H1 (cell line): ENCODE results near the gene FBXL12. TPM values are rescaled to one million over a fixed set of nuclear protein-coding genes. Genes with fewer than 3 reads are reported as not detected.

Source experiments
- CTCF ChIA-PET: fragments of 300-600 bp; sonication (Branson Sonifier 250); formaldehyde crosslinking; loops from one replicate; lab custom pipeline; 2021; ENCODE audit not compliant: partially characterized antibody; lab: Charles Lee
- POLR2A ChIA-PET: fragments of 300-600 bp; sonication (Branson Sonifier 250); formaldehyde crosslinking; loops from one replicate; lab custom pipeline; 2021; ENCODE audit warnings: inconsistent platforms; ENCODE audit not compliant: partially characterized antibody; lab: Charles Lee
- DNase-seq, 2 experiments: peaks; one replicate each; pipeline versions ENCODE4 v3.0.0 to v3.0.0-alpha.2; 2010 to 2022; ENCODE audit warnings: low spot score in 2 of 2, low read depth in 1 of 2, mixed read lengths in 1 of 2
- FAIRE-seq: peaks from 2 replicates; lab custom pipeline; 2011; peaks lifted over from hg19 to GRCh38; lab: Jason Lieb, UNC
- H2AFZ ChIP-seq: 2 replicates; pipeline ENCODE4 v1.8.1; 2012; ENCODE audit warnings: low read length, inconsistent platforms
- H2AK5ac ChIP-seq: 2 replicates; pipeline ENCODE4 v1.6.1; 2013; ENCODE audit warnings: low read depth, low read length
- H2BK120ac ChIP-seq: replicated peaks from 2 replicates; pipeline ENCODE3; 2013; ENCODE audit warnings: low read depth, low read length, inconsistent platforms
- H2BK12ac ChIP-seq: 2 replicates; pipeline ENCODE4 v1.6.1; 2013; ENCODE audit warnings: low read depth, low read length
- H2BK15ac ChIP-seq: 2 replicates; pipeline ENCODE4 v1.6.1; 2013; ENCODE audit warnings: low read length
- H2BK20ac ChIP-seq: 2 replicates; pipeline ENCODE4 v1.6.1; 2013; ENCODE audit warnings: low read length
- H2BK5ac ChIP-seq: 2 replicates; pipeline ENCODE4 v1.6.1; 2013; ENCODE audit warnings: low read depth, low read length
- H3K14ac ChIP-seq: 2 replicates; pipeline ENCODE4 v1.6.1; 2013; ENCODE audit warnings: inconsistent platforms; ENCODE audit not compliant: insufficient read length
- H3K18ac ChIP-seq: 2 replicates; pipeline ENCODE4 v1.6.1; 2013; ENCODE audit warnings: low read length; ENCODE audit errors: extremely low read depth
- H3K23ac ChIP-seq: 2 replicates; pipeline ENCODE4 v1.6.1; 2013; ENCODE audit warnings: inconsistent platforms; ENCODE audit not compliant: insufficient read length
- H3K23me2 ChIP-seq: 2 replicates; pipeline ENCODE4 v1.6.1; 2013; ENCODE audit warnings: low read depth, low read length
- H3K27ac ChIP-seq: 2 replicates; pipeline ENCODE4 v1.6.1; 2011; ENCODE audit warnings: low read depth, low read length, inconsistent platforms
- H3K27me3 ChIP-seq, 4 experiments: replicated peaks in 1 of 4; 1 replicate in 1 of 4; 2 replicates in 3 of 4; pipeline versions ENCODE4 v1.6.1 to v1.8.1; 2011 to 2013; ENCODE audit warnings: low read length in 3 of 4, mild to moderate bottlenecking in 3 of 4, inconsistent platforms in 2 of 4, mixed read lengths in 2 of 4, moderate library complexity in 1 of 4; ENCODE audit not compliant: control insufficient read depth in 3 of 4, insufficient read depth in 3 of 4; ENCODE audit errors: extremely low read depth in 1 of 4
- H3K36me3 ChIP-seq, 4 experiments: 2 replicates each; pipeline versions ENCODE4 v1.6.1 to v1.8.1; 2011 to 2013; ENCODE audit warnings: mild to moderate bottlenecking in 4 of 4, low read length in 3 of 4, moderate library complexity in 2 of 4, control low read depth in 1 of 4, inconsistent platforms in 1 of 4; ENCODE audit not compliant: insufficient read depth in 4 of 4, control insufficient read depth in 2 of 4
- H3K4ac ChIP-seq: replicated peaks from 2 replicates; pipeline ENCODE3; 2013; ENCODE audit warnings: low read length, low read depth, mixed read lengths, inconsistent platforms; ENCODE audit not compliant: insufficient read length
- H3K4me1 ChIP-seq, 4 experiments: replicated peaks in 1 of 4; 1 replicate in 1 of 4; 2 replicates in 3 of 4; pipeline versions ENCODE4 v1.6.1 to v1.8.1; 2011 to 2013; ENCODE audit warnings: low read length in 3 of 4, inconsistent platforms in 2 of 4, mixed read lengths in 1 of 4; ENCODE audit not compliant: insufficient read depth in 4 of 4, control insufficient read depth in 3 of 4
- H3K4me2 ChIP-seq, 2 experiments: 2 replicates each; pipeline versions ENCODE4 v1.6.1 to v1.8.1; 2011 to 2013; ENCODE audit warnings: low read depth in 2 of 2, low read length in 2 of 2, control low read depth in 1 of 2, inconsistent platforms in 1 of 2, mild to moderate bottlenecking in 1 of 2; ENCODE audit not compliant: insufficient read depth in 1 of 2
- H3K4me3 ChIP-seq, 4 experiments: fragments of 200-600, 300-600 bp in 1 of 4; sonication (generic), shearing (Covaris generic), sonication (Bioruptor Twin) in 1 of 4; 2 replicates each; pipeline versions ENCODE4 v1.5.1 to v1.8.1; 2011 to 2016; ENCODE audit warnings: low read length in 4 of 4, low read depth in 3 of 4, control low read depth in 2 of 4, inconsistent platforms in 2 of 4, mild to moderate bottlenecking in 2 of 4, mixed read lengths in 1 of 4, moderate library complexity in 1 of 4; ENCODE audit not compliant: insufficient read depth in 2 of 4; ENCODE audit errors: extremely low read depth in 1 of 4
- H3K56ac ChIP-seq: replicated peaks from 2 replicates; pipeline ENCODE3; 2013; ENCODE audit warnings: low read depth, mild to moderate bottlenecking, mixed read lengths, low read length, inconsistent platforms; ENCODE audit not compliant: insufficient read length
- H3K79me1 ChIP-seq: 2 replicates; pipeline ENCODE4 v1.6.1; 2013; ENCODE audit warnings: low read depth, low read length, control low read depth
- H3K79me2 ChIP-seq, 2 experiments: 2 replicates each; pipeline versions ENCODE4 v1.6.1 to v1.8.1; 2012 to 2013; ENCODE audit warnings: low read length in 2 of 2, mild to moderate bottlenecking in 2 of 2, inconsistent platforms in 1 of 2; ENCODE audit not compliant: insufficient read depth in 2 of 2, control insufficient read depth in 1 of 2
- H3K9ac ChIP-seq, 4 experiments: replicated peaks in 1 of 4; 1 replicate in 1 of 4; 2 replicates in 3 of 4; pipeline versions ENCODE4 v1.6.1 to v1.8.1; 2011 to 2013; ENCODE audit warnings: low read depth in 3 of 4, low read length in 3 of 4, control low read depth in 2 of 4, mild to moderate bottlenecking in 2 of 4, moderate library complexity in 2 of 4, inconsistent platforms in 1 of 4; ENCODE audit errors: extremely low read depth in 1 of 4
- H3K9me3 ChIP-seq, 2 experiments: 2 replicates each; pipeline versions ENCODE4 v1.6.1 to v1.8.1; 2012 to 2013; ENCODE audit warnings: mild to moderate bottlenecking in 2 of 2, moderate library complexity in 2 of 2, control low read depth in 1 of 2, inconsistent platforms in 1 of 2, low read depth in 1 of 2, low read length in 1 of 2, mixed read lengths in 1 of 2; ENCODE audit not compliant: insufficient read depth in 2 of 2
- H4K20me1 ChIP-seq, 2 experiments: replicated peaks in 1 of 2; 2 replicates each; pipeline versions ENCODE3 to v1.8.1; 2011 to 2013; ENCODE audit warnings: inconsistent platforms in 2 of 2, low read length in 2 of 2, mild to moderate bottlenecking in 1 of 2; ENCODE audit not compliant: insufficient read depth in 2 of 2, control insufficient read depth in 1 of 2
- H4K5ac ChIP-seq: 2 replicates; pipeline ENCODE4 v1.6.1; 2013; ENCODE audit warnings: low read length, low read depth, mixed read lengths, inconsistent platforms; ENCODE audit not compliant: insufficient read length
- H4K8ac ChIP-seq: 2 replicates; pipeline ENCODE4 v1.8.0; 2013; ENCODE audit warnings: mild to moderate bottlenecking, moderate library complexity, low read length, inconsistent platforms; ENCODE audit not compliant: insufficient read depth; ENCODE audit errors: extremely low read depth
- H4K91ac ChIP-seq: replicated peaks from 2 replicates; pipeline ENCODE3; 2013; ENCODE audit warnings: low read length, mixed read lengths, inconsistent platforms; ENCODE audit not compliant: insufficient read length
- ATF2 ChIP-seq: IDR thresholded peaks from 2 replicates; pipeline ENCODE4 v1.6.1; 2012; ENCODE audit warnings: low read length, inconsistent platforms
- BACH1 ChIP-seq: IDR thresholded peaks from 2 replicates; pipeline ENCODE4 v1.6.1; 2012; ENCODE audit warnings: low read length, improper control_type of control experiment
- E2F6 ChIP-seq: IDR thresholded peaks from 2 replicates; pipeline ENCODE4 v1.6.1; 2012; ENCODE audit warnings: inconsistent platforms
- RAD21 ChIP-seq, 2 experiments: IDR thresholded peaks in 1 of 2; conservative IDR thresholded peaks in 1 of 2; 2 replicates each; pipeline ENCODE4 v1.6.1; 2011; ENCODE audit warnings: low read depth in 2 of 2, low read length in 2 of 2, improper control_type of control experiment in 1 of 2, inconsistent platforms in 1 of 2, mild to moderate bottlenecking in 1 of 2, moderate library complexity in 1 of 2
- SIN3A ChIP-seq, 2 experiments: IDR thresholded peaks in 1 of 2; conservative IDR thresholded peaks in 1 of 2; 2 replicates each; pipeline ENCODE4 v1.6.1; 2011 to 2012; ENCODE audit warnings: low read length in 2 of 2, improper control_type of control experiment in 1 of 2, low read depth in 1 of 2, mild to moderate bottlenecking in 1 of 2
- TAF7 ChIP-seq: optimal IDR thresholded peaks from 2 replicates; pipeline ENCODE3; 2011; ENCODE audit warnings: low read depth, mild to moderate bottlenecking, inconsistent platforms, low read length, moderate library complexity, borderline replicate concordance
- WGBS, 2 experiments: shearing (Covaris generic) in 1 of 2; methylation state at CpG; one replicate each; pipeline versions ENCODE4 v1.1.6 to v1.1.7; 2013 to 2015; ENCODE audit warnings: low lambda C conversion rate in 2 of 2, mixed read lengths in 2 of 2, inconsistent platforms in 1 of 2, low coverage in 1 of 2, missing lambda C conversion rate in 1 of 2; ENCODE audit not compliant: insufficient replicate concordance in 2 of 2, insufficient coverage in 1 of 2, insufficient read length in 1 of 2; ENCODE audit errors: extremely low coverage in 1 of 2, missing lambda C conversion rate in 1 of 2; 5-methylcytosine and 5-hydroxymethylcytosine counted together
- polyA plus RNA-seq, 7 experiments: library from polyadenylated mRNA; depleted of rRNA in 3 of 7; stranded (reverse) in 5 of 7; unstranded in 2 of 7; fragments of >200 nt in 5 of 7; fragments of 200-250 nt in 2 of 7; gene quantifications; 1 replicate in 5 of 7; 2 replicates in 1 of 7; 4 replicates in 1 of 7; pipeline versions ENCODE4 v1.2.1 to v1.2.3, GENCODE V29; 2011 to 2013; ENCODE audit warnings: missing spikeins in 2 of 7, mixed read lengths in 2 of 7
- total RNA-seq: library from RNA; stranded (reverse); fragmentation: NEBNext Ultra II Directional; extraction: Animal tissue kit (Norgen Biotek cat#: 25700); gene quantifications from 2 replicates; pipeline ENCODE4 v1.2.1, GENCODE V29; 2021

The FBXL12 gene
- total and polyA plus RNA-seq, 2 of the 8 experiments (the other 6 are each of a cell fraction or from before 2014, with no cell fraction given), result 24.6 to 62.3 TPM

GRCh38 chr19:9793071-9793591 is 25.7 kb downstream of the FBXL12 start:
- WGBS, 2 experiments, result 30% methylated on average over 19 of the region's 36 CpGs; no CpG with 5 or more reads in 1 of the 2 experiments
- H3K56ac ChIP-seq, result peak overlapping the region; percentile 97
- no peak for TF ChIP-seq RAD21 (IDR thresholded peaks at IDR 0.05 in 1 of 2, conservative IDR thresholded peaks at IDR 0.05 in 1 of 2; ENCODE audit: low read depth in 2 of 2, low read length in 2 of 2)
- no peak for TF ChIP-seq ATF2
- no peak for TF ChIP-seq BACH1
- TF ChIP-seq E2F6, result peak; percentile 67
- 0 out of 4 replicates have a peak, but pooled peaks of 1 of the 2 experiments have one; percentile 36 for TF ChIP-seq SIN3A (conservative IDR thresholded peaks at IDR 0.05 in 1 of 2, IDR thresholded peaks at IDR 0.05 in 1 of 2; ENCODE audit: low read depth in 1 of 2, low read length in 2 of 2)
- no peak for TF ChIP-seq TAF7

More at GRCh38 chr19:9793071-9793591, 25.7 kb downstream of the FBXL12 start:
- Histone ChIP-seq H3K23me2 (peaks cover 11% of the 10 kb centered on the region; the same call in 1 of the 2 replicates), H2BK20ac (no peak overlapping the region), H4K8ac (peak overlapping the region; percentile 96), H3K18ac (peak overlapping the region; percentile 85), H2BK12ac (peak overlapping the region; percentile 87), H2BK5ac (peak overlapping the region; percentile 91; the same call in 1 of the 2 replicates), H3K14ac (no peak overlapping the region), H3K23ac (no peak overlapping the region), H3K9me3 (no peaks in the 10 kb centered on the region), H3K4me2 (peak overlapping the region; percentile 72 to 85), H3K27ac (peak overlapping the region; percentile 78), H3K79me2 (no peaks in the 10 kb centered on the region), H2AK5ac (no peak overlapping the region), H4K20me1 (no peaks in the 10 kb centered on the region), H2BK15ac (no peak overlapping the region), H2BK120ac (no peak overlapping the region), H3K79me1 (0 out of 2 replicates have a peak, but pooled peaks cover 2% of the 10 kb centered on the region), H3K4me1 (peaks cover 0 to 5% (median 2%) of the 10 kb centered on the region in 4 experiments; a peak in 4 of 7 replicates), H2AFZ (peak overlapping the region; percentile 48; the same call in 1 of the 2 replicates), H4K5ac (peak overlapping the region; percentile 83), H3K9ac (peak overlapping the region in 3 of 4 experiments; percentile 49 to 85 (median 82); a peak in 6 of 7 replicates), H3K4ac (peak overlapping the region; percentile 85), H3K27me3 (no peaks in the 10 kb centered on the region), H4K91ac (peak overlapping the region; percentile 96), H3K36me3 (no peaks in the 10 kb centered on the region), H3K4me3 (peak overlapping the region; percentile 58 to 78 (median 72))
- ChIA-PET CTCF (interaction anchor here (0.7 to 4.8 kb wide), 3 partner anchors 168 to 587 kb away, joined by 3 to 47 read pairs (median 4); partner anchors contain the start of gene ZNF121), POLR2A (interaction anchor here (0.6 to 2.2 kb wide), 14 partner anchors 13 to 706 kb away, joined by 3 to 14 read pairs (median 4); partner anchors contain the start of genes FBXL12 and PIN1)
- no peak for FAIRE-seq
- DNase-seq, result no peak
